ENCODE data around the gene PLEKHJ1.

PLEKHJ1 gene

GRCh38 chr19:2273356-2274184 lies 37.4 kb upstream of the PLEKHJ1 start:
- peak overlapping the region; percentile 99 for H3K4me3 ChIP-seq (ENCODE audit: low read depth, low read length)
- peak; percentile 95 for TF ChIP-seq CTCF (IDR thresholded peaks at IDR 0.05; ENCODE audit: borderline replicate concordance, insufficient read depth, low read depth, low read length)

- TF ChIP-seq CTCF (IDR thresholded peaks at IDR 0.05; ENCODE audit: borderline replicate concordance, insufficient read depth, low read depth, low read length), result no peak
- H3K4me3 ChIP-seq (ENCODE audit: low read depth, low read length), result peak overlapping the region; percentile 99
Observed at GRCh38 chr19:2271234-2272103, 35.3 kb upstream of the PLEKHJ1 start.

- TF ChIP-seq CTCF (IDR thresholded peaks at IDR 0.05; ENCODE audit: borderline replicate concordance, insufficient read depth, low read depth, low read length), result no peak
- peak overlapping the region; percentile 99 for H3K4me3 ChIP-seq (ENCODE audit: low read depth, low read length)
Observed at GRCh38 chr19:2270423-2271233, 34.5 kb upstream of the PLEKHJ1 start.

GRCh38 chr19:2270157-2270422 lies 34.0 kb upstream of the PLEKHJ1 start:
- TF ChIP-seq CTCF (IDR thresholded peaks at IDR 0.05; ENCODE audit: borderline replicate concordance, insufficient read depth, low read depth, low read length), result no peak

GRCh38 chr19:2269244-2270156 lies 33.4 kb upstream of the PLEKHJ1 start:
- peak overlapping the region; percentile 99 for H3K4me3 ChIP-seq (ENCODE audit: low read depth, low read length)
- peak; percentile 28; the same call in 1 of the 2 replicates for TF ChIP-seq CTCF (IDR thresholded peaks at IDR 0.05; ENCODE audit: borderline replicate concordance, insufficient read depth, low read depth, low read length)

More at GRCh38 chr19:2270157-2270422, 34.0 kb upstream of the PLEKHJ1 start:
- peak overlapping the region; percentile 99 for H3K4me3 ChIP-seq (ENCODE audit: low read depth, low read length)

- no peak for TF ChIP-seq CTCF (IDR thresholded peaks at IDR 0.05; ENCODE audit: borderline replicate concordance, insufficient read depth, low read depth, low read length)
Observed at GRCh38 chr19:2268861-2269243, 32.7 kb upstream of the PLEKHJ1 start.

More at GRCh38 chr19:2268861-2269243, 32.7 kb upstream of the PLEKHJ1 start:
- peak overlapping the region; percentile 62 for H3K4me3 ChIP-seq (ENCODE audit: low read depth, low read length)

Data from GM12875 (cell line).